Measurements from ENCODE around the gene ANKAR. TPM values are rescaled to one million over a fixed set of nuclear protein-coding genes. Genes with fewer than 3 reads are reported as not detected.

Gene ANKAR
- total RNA-seq, 1 experiment from 2014 or later: 0.84 TPM

DNA sequence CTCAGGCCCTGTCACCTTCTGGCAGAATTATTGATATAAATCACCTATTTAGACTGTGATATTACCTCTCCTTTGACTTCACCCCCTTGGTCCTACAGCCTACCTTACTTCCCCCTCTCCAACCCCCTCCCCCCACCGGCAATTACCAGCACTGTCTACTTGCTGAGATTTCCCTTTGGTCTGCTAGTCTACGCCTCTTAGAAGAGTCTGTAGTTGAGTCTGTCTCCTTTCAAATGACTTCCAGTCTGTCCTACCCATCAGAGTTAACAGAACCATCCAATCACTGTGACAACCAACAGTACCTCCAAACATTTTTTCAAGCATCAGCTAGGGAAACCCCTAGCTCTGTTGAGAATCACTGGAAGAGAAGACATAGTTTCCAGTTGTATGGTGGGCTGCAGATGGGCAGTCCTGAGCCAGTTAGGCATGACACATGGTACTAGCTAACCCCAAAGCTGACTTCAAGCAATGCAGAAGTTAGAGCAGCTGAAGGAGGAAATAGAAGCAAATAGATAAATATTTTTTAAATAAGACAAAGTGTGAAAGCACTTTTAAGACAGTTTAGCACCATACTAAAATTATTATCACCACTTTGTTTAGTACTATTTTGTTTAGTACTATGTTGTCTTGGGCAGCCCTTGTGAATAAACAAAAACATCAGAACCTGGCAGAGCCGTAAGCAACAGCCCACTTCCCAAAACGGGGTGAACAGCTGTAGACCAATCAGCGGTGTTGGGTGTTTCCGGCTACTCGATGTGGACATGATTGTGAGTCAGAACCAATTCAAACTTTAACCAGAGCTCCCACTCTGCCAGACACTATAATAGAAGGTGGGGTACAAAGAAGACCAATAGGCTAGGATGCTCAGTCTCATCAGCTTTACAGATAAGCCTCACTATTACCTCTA lies 15.9 kb upstream of the ANKAR start:
- TF ChIP-seq ZFX (IDR thresholded peaks at IDR 0.05): no peak
- Histone ChIP-seq H3K9me3 (ENCODE audit: control insufficient read depth in 1 of 2, insufficient read depth in 1 of 2, low read depth in 1 of 2, low read length in 2 of 2) (no peaks in the 10 kb centered on the region), H3K4me2 (ENCODE audit: low read length) (no peak overlapping the region), H3K27me3 (ENCODE audit: insufficient read depth, low read length) (no peaks in the 10 kb centered on the region), H3K4me3 (replicated peaks in 1 of 2; ENCODE audit: low read depth in 1 of 2, low read length in 2 of 2) (no peak overlapping the region), H3K9ac (ENCODE audit: low read length) (no peak overlapping the region), H3K79me2 (ENCODE audit: insufficient read depth, low read length) (peaks cover 21% of the 10 kb centered on the region), H2AFZ (ENCODE audit: low read depth, low read length, poor library complexity, severe bottlenecking) (no peak overlapping the region), H4K20me1 (ENCODE audit: insufficient read depth) (no peaks in the 10 kb centered on the region), H3K27ac (ENCODE audit: low read depth, low read length) (no peak overlapping the region), H3K9me2 (ENCODE audit: insufficient read depth) (no peaks in the 10 kb centered on the region), H3K4me1 (ENCODE audit: control insufficient read depth in 1 of 2, insufficient read depth in 2 of 2, low read length in 2 of 2) (peaks cover 0 to 11% of the 10 kb centered on the region in 2 experiments; a peak in 2 of 4 replicates), H3K36me3 (ENCODE audit: control insufficient read depth in 1 of 2, insufficient read depth in 2 of 2, low read length in 2 of 2) (0 out of 4 replicates have a peak, but pooled peaks cover 0 to under 1% of the 10 kb centered on the region in 2 experiments)
- no peak for ATAC-seq
- intact Hi-C loops (cut with micrococcal nuclease): no loop called here
- ChIA-PET CTCF (interaction anchor here (1.2 kb wide), 1 partner anchor 40 kb away, joined by 4 read pairs; no protein-coding TSS in a partner anchor), POLR2A (no interaction called here), RAD21 (ENCODE audit: low non-redundant PET in 1 of 2, low total read pairs in 2 of 2, uncharacterized antibody in 2 of 2, unreplicated experiment in 2 of 2) (no interaction called here)
- no peak for DNase-seq (ENCODE audit: low read depth, low spot score)
- no TSS peak for BruUV-seq (replicated peaks)

DNA sequence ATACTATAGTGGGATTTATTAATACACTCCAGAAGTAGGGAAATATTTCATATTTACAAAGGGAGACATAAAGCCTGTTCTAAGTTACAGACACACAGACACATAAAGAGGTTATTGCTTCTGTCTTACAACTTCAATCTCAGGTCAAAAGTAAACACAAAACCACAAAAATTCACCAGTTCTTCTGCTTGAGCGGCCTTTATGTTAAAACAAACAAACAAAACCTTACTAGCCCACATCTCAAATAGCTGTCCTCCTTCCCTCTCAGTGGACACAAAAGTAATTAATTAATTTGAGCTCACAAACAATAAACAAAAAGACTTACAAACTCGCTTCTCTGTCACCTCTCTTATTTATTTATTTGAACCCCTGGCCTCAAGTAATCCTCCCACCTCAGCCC lies 14.7 kb upstream of the ANKAR start:
- ChIA-PET CTCF (interaction anchor here (1.2 to 1.9 kb wide), 2 partner anchors 37 to 39 kb away, joined by 4 to 16 read pairs; no protein-coding TSS in a partner anchor), RAD21 (ENCODE audit: low non-redundant PET in 1 of 2, low total read pairs in 2 of 2, uncharacterized antibody in 2 of 2, unreplicated experiment in 2 of 2) (no interaction called here), POLR2A (no interaction called here)
- no peak overlapping the region for H3K4me2 ChIP-seq (ENCODE audit: low read length)
- no peaks in the 10 kb centered on the region for H3K9me2 ChIP-seq (ENCODE audit: insufficient read depth)
- H4K20me1 ChIP-seq (ENCODE audit: insufficient read depth): no peaks in the 10 kb centered on the region
- no peak for TF ChIP-seq CEBPB (IDR thresholded peaks at IDR 0.05; ENCODE audit: low read depth)
- TF ChIP-seq ZFX (IDR thresholded peaks at IDR 0.05): no peak
- no peak for TF ChIP-seq ZNF274 (IDR thresholded peaks at IDR 0.05; ENCODE audit: low read depth, low read length)
- no peak for TF ChIP-seq EZH2phosphoT487 (IDR thresholded peaks at IDR 0.05; ENCODE audit: borderline replicate concordance)
- TF ChIP-seq JUND (IDR thresholded peaks at IDR 0.05): no peak
- no peak for TF ChIP-seq POLR2A (IDR thresholded peaks at IDR 0.05; ENCODE audit: borderline replicate concordance, extremely low read depth, insufficient read depth, insufficient read length)
- no peak for TF ChIP-seq CTCF (IDR thresholded peaks at IDR 0.05 in 2 of 3, conservative IDR thresholded peaks at IDR 0.05 in 1 of 3; ENCODE audit: borderline replicate concordance in 1 of 3, insufficient read depth in 1 of 3, low read depth in 2 of 3, low read length in 2 of 3)
- no peak for TF ChIP-seq YY1 (IDR thresholded peaks at IDR 0.05; ENCODE audit: extremely low read depth, insufficient replicate concordance, low read depth, low read length)
- no peak for TF ChIP-seq EZH2 (IDR thresholded peaks at IDR 0.05)
- no peak for TF ChIP-seq EGR1 (IDR thresholded peaks at IDR 0.05; ENCODE audit: low read depth)
- TF ChIP-seq CBX3 (IDR thresholded peaks at IDR 0.05; ENCODE audit: low read depth): no peak
- no peak for TF ChIP-seq SP1 (IDR thresholded peaks at IDR 0.05; ENCODE audit: low read depth)
- TF ChIP-seq, protein P1, sequence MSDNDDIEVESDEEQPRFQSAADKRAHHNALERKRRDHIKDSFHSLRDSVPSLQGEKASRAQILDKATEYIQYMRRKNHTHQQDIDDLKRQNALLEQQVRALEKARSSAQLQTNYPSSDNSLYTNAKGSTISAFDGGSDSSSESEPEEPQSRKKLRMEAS (IDR thresholded peaks at IDR 0.05): no peak
- TF ChIP-seq FOSL1 (IDR thresholded peaks at IDR 0.05; ENCODE audit: low read depth): no peak
- H3K27ac ChIP-seq (ENCODE audit: low read depth, low read length): no peak overlapping the region
- no peaks in the 10 kb centered on the region for H3K27me3 ChIP-seq (ENCODE audit: insufficient read depth, low read length)
- peaks cover 33% of the 10 kb centered on the region for H3K79me2 ChIP-seq (ENCODE audit: insufficient read depth, low read length)
- no TSS peak for BruUV-seq (replicated peaks)
- ATAC-seq (no peak), DNase-seq (ENCODE audit: low read depth, low spot score) (no peak)
- no peak overlapping the region for H3K4me3 ChIP-seq (replicated peaks in 1 of 2; ENCODE audit: low read depth in 1 of 2, low read length in 2 of 2)
- no peaks in the 10 kb centered on the region for H3K9me3 ChIP-seq (ENCODE audit: control insufficient read depth in 1 of 2, insufficient read depth in 1 of 2, low read depth in 1 of 2, low read length in 2 of 2)
- peak overlapping the region; percentile 98 for H2AFZ ChIP-seq (ENCODE audit: low read depth, low read length, poor library complexity, severe bottlenecking)
- H3K4me1 ChIP-seq (ENCODE audit: control insufficient read depth in 1 of 2, insufficient read depth in 2 of 2, low read length in 2 of 2): peaks cover 0 to 11% of the 10 kb centered on the region in 2 experiments; a peak in 2 of 4 replicates
- H3K9ac ChIP-seq (ENCODE audit: low read length): no peak overlapping the region
- 0 out of 4 replicates have a peak, but pooled peaks cover 0 to 2% of the 10 kb centered on the region in 2 experiments for H3K36me3 ChIP-seq (ENCODE audit: control insufficient read depth in 1 of 2, insufficient read depth in 2 of 2, low read length in 2 of 2)
- intact Hi-C loops (cut with micrococcal nuclease): loop anchor here (2.0 to 10.0 kb wide), 2 partner anchors 91 to 655 kb away; partner anchors contain the start of gene HIBCH
